AG04449 (cell line): ENCODE results near the gene MMP19.

Experiments used
- CTCF ChIA-PET: fragments of 350-600 bp; formaldehyde crosslinking; extraction: SDS; loops from one replicate; lab custom pipeline; 2021; ENCODE audit warnings: antibody characterized with exemption; lab: Yijun Ruan, JAX
- POLR2A ChIA-PET: fragments of 400-600, 350-600 bp; formaldehyde crosslinking; extraction: SDS; loops from one replicate; lab custom pipeline; 2020; ENCODE audit warnings: antibody characterized with exemption, inconsistent platforms; lab: Yijun Ruan, JAX
- DNase-seq: peaks from one replicate; pipeline ENCODE4 v3.0.0-alpha.2; 2010; ENCODE audit warnings: low read depth, low spot score
- H3K4me3 ChIP-seq: 2 replicates; pipeline ENCODE4 v1.5.1; 2011; ENCODE audit warnings: low read depth, mild to moderate bottlenecking, control low read depth, low read length
- TF ChIP-seq, protein P1 (sequence below): IDR thresholded peaks from one replicate; pipeline ENCODE4 v1.5.1; 2011; ENCODE audit warnings: mild to moderate bottlenecking, moderate library complexity, low read length, control low read depth, inconsistent platforms; ENCODE audit not compliant: insufficient read depth; ENCODE audit errors: missing control alignments

The MMP19 gene

DNA sequence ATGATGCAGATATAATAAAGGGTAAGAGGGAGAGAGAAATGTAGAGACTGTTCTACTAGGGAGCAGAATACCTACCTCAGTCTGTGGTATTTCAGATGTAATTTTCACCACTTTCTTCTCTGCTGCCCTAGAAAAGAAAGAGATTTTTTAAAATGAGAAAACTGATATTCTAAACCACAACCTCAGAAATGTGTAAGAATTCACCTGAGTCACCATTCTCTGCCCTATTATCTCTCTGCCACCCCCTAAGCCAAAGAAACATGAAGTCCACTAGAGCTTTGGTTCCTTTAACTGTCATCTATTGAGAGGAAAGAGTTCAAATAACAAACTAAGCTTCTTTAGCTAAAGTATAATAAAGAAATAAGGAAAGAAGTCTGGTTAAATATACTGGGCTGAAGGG is 46.8 kb downstream of the MMP19 start:
- TF ChIP-seq, protein P1, sequence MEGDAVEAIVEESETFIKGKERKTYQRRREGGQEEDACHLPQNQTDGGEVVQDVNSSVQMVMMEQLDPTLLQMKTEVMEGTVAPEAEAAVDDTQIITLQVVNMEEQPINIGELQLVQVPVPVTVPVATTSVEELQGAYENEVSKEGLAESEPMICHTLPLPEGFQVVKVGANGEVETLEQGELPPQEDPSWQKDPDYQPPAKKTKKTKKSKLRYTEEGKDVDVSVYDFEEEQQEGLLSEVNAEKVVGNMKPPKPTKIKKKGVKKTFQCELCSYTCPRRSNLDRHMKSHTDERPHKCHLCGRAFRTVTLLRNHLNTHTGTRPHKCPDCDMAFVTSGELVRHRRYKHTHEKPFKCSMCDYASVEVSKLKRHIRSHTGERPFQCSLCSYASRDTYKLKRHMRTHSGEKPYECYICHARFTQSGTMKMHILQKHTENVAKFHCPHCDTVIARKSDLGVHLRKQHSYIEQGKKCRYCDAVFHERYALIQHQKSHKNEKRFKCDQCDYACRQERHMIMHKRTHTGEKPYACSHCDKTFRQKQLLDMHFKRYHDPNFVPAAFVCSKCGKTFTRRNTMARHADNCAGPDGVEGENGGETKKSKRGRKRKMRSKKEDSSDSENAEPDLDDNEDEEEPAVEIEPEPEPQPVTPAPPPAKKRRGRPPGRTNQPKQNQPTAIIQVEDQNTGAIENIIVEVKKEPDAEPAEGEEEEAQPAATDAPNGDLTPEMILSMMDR: no peak
- DNase-seq: no peak
- H3K4me3 ChIP-seq: no peak overlapping the region
- CTCF ChIA-PET: interaction anchor here (0.9 to 5.6 kb wide), 14 partner anchors 7 to 145 kb away, joined by 3 to 106 read pairs (median 7); no protein-coding TSS in a partner anchor
- POLR2A ChIA-PET: interaction anchor here (0.5 kb wide), 1 partner anchor 43 kb away, joined by 4 read pairs; no protein-coding TSS in a partner anchor

DNA sequence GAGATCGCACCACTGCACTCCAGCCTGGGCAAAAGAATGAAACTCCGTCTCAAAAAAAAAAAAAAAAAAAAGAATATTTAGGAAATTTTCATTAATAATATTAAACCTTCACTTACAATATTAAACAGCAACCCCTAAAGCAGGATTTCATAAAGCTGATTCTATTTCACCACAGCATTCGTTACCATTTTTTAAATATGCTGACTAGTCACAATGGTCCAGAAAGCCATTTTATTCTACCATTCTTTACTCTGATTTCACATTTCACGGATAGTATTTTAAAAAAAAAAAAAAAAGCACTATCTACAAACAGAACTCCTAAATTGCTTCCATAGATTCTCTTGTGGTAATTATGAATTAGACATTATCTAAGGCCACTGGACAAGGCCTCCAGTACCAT is 52.8 kb downstream of the MMP19 start:
- DNase-seq: no peak
- CTCF ChIA-PET: interaction anchor here (1.2 to 1.8 kb wide), 2 partner anchors 51 to 137 kb away, joined by 3 to 8 read pairs; no protein-coding TSS in a partner anchor
- POLR2A ChIA-PET: no interaction called here
- TF ChIP-seq, protein P1: no peak
- no peak overlapping the region for H3K4me3 ChIP-seq

DNA sequence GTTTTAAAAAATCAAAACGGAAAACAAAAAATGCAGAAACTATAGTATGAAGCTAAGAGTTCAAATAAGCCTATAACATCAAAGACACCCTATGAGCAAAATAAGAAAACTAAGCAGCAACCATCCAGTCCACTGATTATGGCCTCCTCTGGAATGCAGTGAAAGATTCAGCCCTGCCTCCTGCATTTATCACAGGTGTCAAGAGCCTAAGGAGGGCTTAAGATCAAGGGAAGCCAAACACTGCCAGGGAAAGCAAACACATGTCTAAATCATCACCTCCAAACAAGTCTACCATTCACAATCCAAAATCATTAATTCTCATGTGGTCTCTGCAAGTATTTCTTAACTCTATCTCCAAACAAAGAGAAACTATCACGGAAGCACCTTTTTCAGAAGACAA is 53.6 kb downstream of the MMP19 start:
- TF ChIP-seq, protein P1: no peak
- ChIA-PET CTCF (interaction anchor here (1.0 to 1.4 kb wide), 5 partner anchors 8 to 151 kb away, joined by 3 to 6 read pairs (median 4); no protein-coding TSS in a partner anchor), POLR2A (interaction anchor here (0.9 kb wide), 1 partner anchor 9 kb away, joined by 3 read pairs; no protein-coding TSS in a partner anchor)
- DNase-seq: no peak
- no peak overlapping the region for H3K4me3 ChIP-seq

DNA sequence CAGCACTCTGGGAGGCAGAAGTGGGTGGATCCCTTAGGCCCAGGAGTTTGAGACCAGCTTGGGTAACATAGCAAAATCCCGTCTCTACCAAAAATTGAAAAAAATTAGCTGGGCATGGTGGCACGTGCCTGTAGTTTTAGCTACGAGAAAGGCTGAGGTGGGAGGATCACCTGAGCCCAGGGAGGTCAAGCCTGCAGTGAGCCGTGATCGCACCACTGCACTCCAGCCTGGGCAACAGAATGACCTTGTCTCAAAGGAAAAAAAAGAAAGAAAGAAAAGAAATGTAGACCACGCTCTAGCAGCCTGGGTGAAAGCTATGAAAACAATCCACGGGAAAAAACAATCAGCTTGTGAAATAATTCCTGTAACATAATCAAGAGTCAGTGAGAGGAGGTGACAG is 54.2 kb downstream of the MMP19 start:
- H3K4me3 ChIP-seq: no peak overlapping the region
- TF ChIP-seq, protein P1: no peak
- CTCF ChIA-PET: interaction anchor here (1.0 to 1.4 kb wide), 5 partner anchors 8 to 152 kb away, joined by 3 to 6 read pairs (median 4); no protein-coding TSS in a partner anchor
- POLR2A ChIA-PET: interaction anchor here (0.9 kb wide), 1 partner anchor 9 kb away, joined by 3 read pairs; no protein-coding TSS in a partner anchor
- no peak for DNase-seq
